ENCODE data around the gene DYNLL1. TPM values are rescaled to one million over a fixed set of nuclear protein-coding genes. Genes with fewer than 3 reads are reported as not detected.
A peak's percentile ranks its signal among the peaks of the same experiment; 100 is the strongest.

DYNLL1 gene
- total RNA-seq, 1 experiment from 2014 or later: 600 TPM

GRCh38 chr12:120536064-120536791 is 40.3 kb downstream of the DYNLL1 start:
- DNase-seq (ENCODE audit: low read depth): no peak
- in situ Hi-C loops (cut with HindIII; ENCODE audit: low pct_unique_long_range_greater_than_20kb, low sequenced_read_pairs): no loop called here

- no peak for DNase-seq (ENCODE audit: low read depth)
- in situ Hi-C loops (cut with HindIII; ENCODE audit: low pct_unique_long_range_greater_than_20kb, low sequenced_read_pairs): no loop called here
Observed at GRCh38 chr12:120537856-120538220, 41.9 kb downstream of the DYNLL1 start.

- in situ Hi-C loops (cut with HindIII; ENCODE audit: low pct_unique_long_range_greater_than_20kb, low sequenced_read_pairs): no loop called here
- DNase-seq (ENCODE audit: low read depth): peak; percentile 58
Observed at GRCh38 chr12:120538281-120539156, 42.6 kb downstream of the DYNLL1 start.

- DNase-seq (ENCODE audit: low read depth): no peak
- in situ Hi-C loops (cut with HindIII; ENCODE audit: low pct_unique_long_range_greater_than_20kb, low sequenced_read_pairs): no loop called here
Observed at GRCh38 chr12:120539303-120539702, 43.4 kb downstream of the DYNLL1 start.

- in situ Hi-C loops (cut with HindIII; ENCODE audit: low pct_unique_long_range_greater_than_20kb, low sequenced_read_pairs): no loop called here
- DNase-seq (ENCODE audit: low read depth): no peak
Observed at GRCh38 chr12:120540445-120540844, 44.5 kb downstream of the DYNLL1 start.

GRCh38 chr12:120542166-120542565 is 46.3 kb downstream of the DYNLL1 start:
- in situ Hi-C loops (cut with HindIII; ENCODE audit: low pct_unique_long_range_greater_than_20kb, low sequenced_read_pairs): no loop called here

GRCh38 chr12:120544691-120545090 is 48.8 kb downstream of the DYNLL1 start:
- no peak for DNase-seq (ENCODE audit: low read depth)
- in situ Hi-C loops (cut with HindIII; ENCODE audit: low pct_unique_long_range_greater_than_20kb, low sequenced_read_pairs): no loop called here

More at GRCh38 chr12:120542166-120542565, 46.3 kb downstream of the DYNLL1 start:
- no peak for DNase-seq (ENCODE audit: low read depth)

- in situ Hi-C loops (cut with HindIII; ENCODE audit: low pct_unique_long_range_greater_than_20kb, low sequenced_read_pairs): no loop called here
- no peak for DNase-seq (ENCODE audit: low read depth)
Observed at GRCh38 chr12:120546050-120546386, 50.1 kb downstream of the DYNLL1 start.

Other genes with a start within 250 kb of the DYNLL1 start
- 8.2 and 28.8 TPM in 2 replicates for gene PXN, start 230.4 kb upstream of the DYNLL1 start, total RNA-seq (2014; rRNA removed; shearing (Covaris generic); ENCODE audit: low replicate concordance)
- gene RNU4-2, start 204.2 kb upstream of the DYNLL1 start, total RNA-seq (2014; rRNA removed; shearing (Covaris generic); ENCODE audit: low replicate concordance): not detected in 2 replicates
- not detected in 2 replicates for gene RNU4-1, start 202.9 kb upstream of the DYNLL1 start, total RNA-seq (2014; rRNA removed; shearing (Covaris generic); ENCODE audit: low replicate concordance)
- 0.61 TPM in 1 of 2 replicates, not detected in the other for gene SIRT4, start 193.8 kb upstream of the DYNLL1 start, total RNA-seq (2014; rRNA removed; shearing (Covaris generic); ENCODE audit: low replicate concordance)
- not detected in 2 replicates for gene PLA2G1B, start 168.3 kb upstream of the DYNLL1 start, total RNA-seq (2014; rRNA removed; shearing (Covaris generic); ENCODE audit: low replicate concordance)
- gene MSI1, start 126.9 kb upstream of the DYNLL1 start, total RNA-seq (2014; rRNA removed; shearing (Covaris generic); ENCODE audit: low replicate concordance): 0.29 TPM in 1 of 2 replicates, not detected in the other
- 793 and 854 TPM in 2 replicates for gene COX6A1, start 58.0 kb upstream of the DYNLL1 start, total RNA-seq (2014; rRNA removed; shearing (Covaris generic); ENCODE audit: low replicate concordance)
- gene TRIAP1, start 49.7 kb upstream of the DYNLL1 start, total RNA-seq (2014; rRNA removed; shearing (Covaris generic); ENCODE audit: low replicate concordance): 75.7 and 92.8 TPM in 2 replicates
- 24.9 and 36.8 TPM in 2 replicates for gene GATC, start 49.7 kb upstream of the DYNLL1 start, total RNA-seq (2014; rRNA removed; shearing (Covaris generic); ENCODE audit: low replicate concordance)
- gene SRSF9, start 26.4 kb upstream of the DYNLL1 start, total RNA-seq (2014; rRNA removed; shearing (Covaris generic); ENCODE audit: low replicate concordance): 336 and 419 TPM in 2 replicates
- gene COQ5, start 33.0 kb downstream of the DYNLL1 start, total RNA-seq (2014; rRNA removed; shearing (Covaris generic); ENCODE audit: low replicate concordance): 19.3 and 35.9 TPM in 2 replicates
- gene RNF10, start 38.2 kb downstream of the DYNLL1 start, total RNA-seq (2014; rRNA removed; shearing (Covaris generic); ENCODE audit: low replicate concordance): 59.8 and 79.9 TPM in 2 replicates
- gene POP5, start 85.3 kb downstream of the DYNLL1 start, total RNA-seq (2014; rRNA removed; shearing (Covaris generic); ENCODE audit: low replicate concordance): 68.5 and 78.9 TPM in 2 replicates
- gene CABP1, start 144.5 kb downstream of the DYNLL1 start, total RNA-seq (2014; rRNA removed; shearing (Covaris generic); ENCODE audit: low replicate concordance): not detected in 2 replicates
- 73.7 and 80.6 TPM in 2 replicates for gene MLEC, start 191.0 kb downstream of the DYNLL1 start, total RNA-seq (2014; rRNA removed; shearing (Covaris generic); ENCODE audit: low replicate concordance)
- 41.8 and 46.2 TPM in 2 replicates for gene UNC119B, start 214.3 kb downstream of the DYNLL1 start, total RNA-seq (2014; rRNA removed; shearing (Covaris generic); ENCODE audit: low replicate concordance)
- 44.1 and 55.0 TPM in 2 replicates for gene ACADS, start 229.7 kb downstream of the DYNLL1 start, total RNA-seq (2014; rRNA removed; shearing (Covaris generic); ENCODE audit: low replicate concordance)